ENCODE results near the gene CMSS1.

Gene CMSS1

GRCh38 chr3:100105501-100105900 is 287.8 kb downstream of the CMSS1 start:
- Histone ChIP-seq H3K4me3 (no peak overlapping the region), H3K27ac (peak overlapping the region; percentile 6 to 71)
- no peak for TF ChIP-seq CTCF (IDR thresholded peaks at IDR 0.05)
- no peak for DNase-seq (ENCODE audit: low spot score)

- H3K27ac ChIP-seq = peak overlapping the region; percentile 6 to 40
- TF ChIP-seq CTCF (IDR thresholded peaks at IDR 0.05) = no peak
- no peak overlapping the region for H3K4me3 ChIP-seq
- DNase-seq (ENCODE audit: low spot score) = no peak
Observed at GRCh38 chr3:100106094-100106493, 288.4 kb downstream of the CMSS1 start.

GRCh38 chr3:100106531-100107141 is 289.0 kb downstream of the CMSS1 start:
- H3K27ac ChIP-seq = peak overlapping the region in 1 of 2 donors; percentile 40
- DNase-seq (ENCODE audit: low spot score) = no peak
- TF ChIP-seq CTCF (IDR thresholded peaks at IDR 0.05) = no peak
- no peak overlapping the region for H3K4me3 ChIP-seq

- Histone ChIP-seq H3K4me3 (no peak overlapping the region), H3K27ac (peak overlapping the region in 1 of 2 donors; percentile 61)
- TF ChIP-seq CTCF (IDR thresholded peaks at IDR 0.05) = no peak
- no peak for DNase-seq (ENCODE audit: low spot score)
Observed at GRCh38 chr3:100107221-100107814, 289.7 kb downstream of the CMSS1 start.

- no peak for TF ChIP-seq CTCF (IDR thresholded peaks at IDR 0.05)
- no peak for DNase-seq (ENCODE audit: low spot score)
- no peak overlapping the region for H3K4me3 ChIP-seq
- H3K27ac ChIP-seq = peak overlapping the region in 1 of 2 donors; percentile 22
Observed at GRCh38 chr3:100108464-100109079, 290.9 kb downstream of the CMSS1 start.

DNA sequence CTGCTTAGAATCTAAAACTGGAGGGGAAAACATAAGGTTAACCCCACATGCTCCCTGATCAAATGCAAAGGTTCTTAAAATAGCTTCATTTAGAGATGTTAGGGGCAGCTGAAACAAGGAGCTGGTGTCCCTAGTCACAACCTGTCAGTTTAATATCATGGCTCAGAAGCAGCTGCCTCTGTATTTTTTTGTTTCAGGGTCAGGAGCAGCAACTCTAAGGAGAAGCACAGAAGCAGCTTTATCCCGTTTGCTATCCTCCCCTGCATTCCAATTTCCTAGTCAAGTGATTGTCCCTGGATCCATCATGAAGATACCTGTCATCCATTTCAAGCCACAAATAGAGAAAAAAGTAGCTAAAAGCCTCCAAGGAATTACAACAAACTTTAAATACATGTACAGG is 292.5 kb downstream of the CMSS1 start:
- no peak for DNase-seq (ENCODE audit: low spot score)
- TF ChIP-seq CTCF (IDR thresholded peaks at IDR 0.05) = no peak
- H3K27ac ChIP-seq = no peak overlapping the region
- no peak overlapping the region for H3K4me3 ChIP-seq

DNA sequence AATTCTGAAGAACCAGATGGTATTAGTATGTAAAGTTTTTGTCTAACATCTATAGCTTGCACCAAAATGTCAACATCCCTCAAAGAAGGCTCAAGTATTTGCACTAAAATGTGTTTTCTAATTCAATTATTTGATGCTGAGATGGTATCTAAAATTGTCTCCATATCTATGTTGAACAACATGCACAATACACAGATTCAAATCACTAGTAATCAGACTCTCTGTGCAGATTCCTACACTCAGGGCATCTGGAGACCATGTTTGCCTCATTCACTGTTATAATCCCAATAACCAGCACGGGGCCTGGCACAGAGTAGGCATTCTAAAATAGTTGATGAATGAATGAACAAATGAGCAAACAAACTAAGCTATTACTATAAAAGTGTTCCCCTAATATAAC is 294.1 kb downstream of the CMSS1 start:
- no peak for TF ChIP-seq CTCF (IDR thresholded peaks at IDR 0.05)
- H3K27ac ChIP-seq = no peak overlapping the region

More for the DNA sequence above, 294.1 kb downstream of the CMSS1 start:
- DNase-seq (ENCODE audit: low spot score) = no peak
- no peak overlapping the region for H3K4me3 ChIP-seq
